Mesodermal cell (in vitro differentiated cells): ENCODE measurements around the gene COMMD4.
"Not testable (repeated sequence)": the region's sequence is repeated elsewhere in the genome, so short reads cannot be mapped to it uniquely, and the experiment has no call there.

Source experiments
- H3K27ac ChIP-seq: 2 replicates; pipeline ENCODE4 v1.7.0; 2013; ENCODE audit warnings: mild to moderate bottlenecking, low read depth, low read length, moderate library complexity; ENCODE audit not compliant: severe bottlenecking
- H3K36me3 ChIP-seq: 2 replicates; pipeline ENCODE4 v1.7.1; 2013; ENCODE audit warnings: mild to moderate bottlenecking, low read length, moderate library complexity; ENCODE audit not compliant: control insufficient read depth, insufficient read depth
- H3K4me1 ChIP-seq: one replicate; pipeline ENCODE4 v1.7.1; 2013; ENCODE audit warnings: mild to moderate bottlenecking, low read length; ENCODE audit not compliant: insufficient read depth, control insufficient read depth, poor library complexity, severe bottlenecking
- H3K4me3 ChIP-seq: 2 replicates; pipeline ENCODE4 v1.7.0; 2013; ENCODE audit warnings: low read length, control low read depth, mild to moderate bottlenecking; ENCODE audit not compliant: insufficient read depth, poor library complexity, severe bottlenecking; ENCODE audit errors: extremely low read depth
- H3K9me3 ChIP-seq: 2 replicates; pipeline ENCODE4 v1.7.1; 2013; ENCODE audit warnings: mild to moderate bottlenecking, low read length, moderate library complexity; ENCODE audit not compliant: control insufficient read depth
- WGBS, 2 experiments: methylation state at CpG; one replicate each; pipeline ENCODE4 v1.1.5; 2013; ENCODE audit warnings: missing lambda C conversion rate in 2 of 2; ENCODE audit not compliant: insufficient coverage in 2 of 2; 5-methylcytosine and 5-hydroxymethylcytosine counted together

Gene COMMD4

GRCh38 chr15:75313116-75313845 lies 22.6 kb upstream of the COMMD4 start:
- no peaks in the 10 kb centered on the region for H3K9me3 ChIP-seq
- 88 to 95% methylated on average over 10 of the region's 13 CpGs for WGBS, 2 experiments
- H3K4me3 ChIP-seq: no peak overlapping the region
- no peaks in the 10 kb centered on the region for H3K4me1 ChIP-seq
- H3K36me3 ChIP-seq: no peaks in the 10 kb centered on the region
- H3K27ac ChIP-seq: no peak overlapping the region

GRCh38 chr15:75314552-75315290 lies 21.1 kb upstream of the COMMD4 start:
- H3K27ac ChIP-seq: no peak overlapping the region
- no peaks in the 10 kb centered on the region for H3K9me3 ChIP-seq
- H3K4me3 ChIP-seq: no peak overlapping the region
- H3K4me1 ChIP-seq: no peaks in the 10 kb centered on the region
- 86 to 94% methylated on average over 5 of the region's 5 CpGs for WGBS, 2 experiments
- H3K36me3 ChIP-seq: no peaks in the 10 kb centered on the region

- H3K4me3 ChIP-seq, H3K9me3 ChIP-seq, H3K36me3 ChIP-seq, H3K27ac ChIP-seq, H3K4me1 ChIP-seq: not testable (repeated sequence)
- WGBS, 2 experiments: 82 to 100% methylated on average over 2 to 3 of the region's 5 CpGs
These were observed 16.5 kb upstream of the COMMD4 start for GRCh38 chr15:75319231-75319897.

- Histone ChIP-seq H3K4me3 (no peak overlapping the region), H3K4me1 (no peaks in the 10 kb centered on the region), H3K9me3 (no peaks in the 10 kb centered on the region), H3K27ac (no peak overlapping the region), H3K36me3 (no peaks in the 10 kb centered on the region)
- 83 to 91% methylated on average over 6 of the region's 6 CpGs for WGBS, 2 experiments
These were observed 14.2 kb upstream of the COMMD4 start for GRCh38 chr15:75321711-75322110.

- no peaks in the 10 kb centered on the region for H3K9me3 ChIP-seq
- WGBS, 2 experiments: 100% methylated on average over 1 of the region's 4 CpGs; no CpG with 5 or more reads in 1 of the 2 experiments
- H3K4me3 ChIP-seq: no peak overlapping the region
These were observed 9.9 kb upstream of the COMMD4 start for GRCh38 chr15:75325922-75326321.

GRCh38 chr15:75327005-75327404 lies 8.9 kb upstream of the COMMD4 start:
- no peak overlapping the region for H3K27ac ChIP-seq
- no peak overlapping the region for H3K4me3 ChIP-seq
- no peaks in the 10 kb centered on the region for H3K4me1 ChIP-seq
- no peaks in the 10 kb centered on the region for H3K36me3 ChIP-seq
- WGBS, 2 experiments: 82 to 95% methylated on average over 2 to 3 of the region's 4 CpGs
- no peaks in the 10 kb centered on the region for H3K9me3 ChIP-seq

More at GRCh38 chr15:75325922-75326321, 9.9 kb upstream of the COMMD4 start:
- Histone ChIP-seq H3K27ac (no peak overlapping the region), H3K4me1 (no peaks in the 10 kb centered on the region), H3K36me3 (no peaks in the 10 kb centered on the region)

GRCh38 chr15:75327491-75327890 lies 8.4 kb upstream of the COMMD4 start:
- no peaks in the 10 kb centered on the region for H3K4me1 ChIP-seq
- WGBS, 2 experiments: 83 to 95% methylated on average over 3 of the region's 3 CpGs
- no peaks in the 10 kb centered on the region for H3K36me3 ChIP-seq
- no peak overlapping the region for H3K27ac ChIP-seq
- no peaks in the 10 kb centered on the region for H3K9me3 ChIP-seq
- no peak overlapping the region for H3K4me3 ChIP-seq

- 83 to 90% methylated on average over 8 to 9 of the region's 10 CpGs for WGBS, 2 experiments
- Histone ChIP-seq H3K4me3 (no peak overlapping the region), H3K4me1 (no peaks in the 10 kb centered on the region), H3K27ac (no peak overlapping the region), H3K9me3 (no peaks in the 10 kb centered on the region), H3K36me3 (no peaks in the 10 kb centered on the region)
These were observed 7.2 kb upstream of the COMMD4 start for GRCh38 chr15:75328493-75329314.

GRCh38 chr15:75329571-75329970 lies 6.3 kb upstream of the COMMD4 start:
- 93% methylated on average over 1 to 2 of the region's 2 CpGs for WGBS, 2 experiments
- Histone ChIP-seq H3K36me3 (no peaks in the 10 kb centered on the region), H3K4me3 (no peak overlapping the region)

GRCh38 chr15:75332093-75332492 lies 3.8 kb upstream of the COMMD4 start:
- H3K27ac ChIP-seq, H3K4me1 ChIP-seq, H3K4me3 ChIP-seq, H3K36me3 ChIP-seq, H3K9me3 ChIP-seq: not testable (repeated sequence)
- 77 to 81% methylated on average over 3 to 5 of the region's 7 CpGs for WGBS, 2 experiments

More at GRCh38 chr15:75329571-75329970, 6.3 kb upstream of the COMMD4 start:
- Histone ChIP-seq H3K4me1 (no peaks in the 10 kb centered on the region), H3K27ac (no peak overlapping the region), H3K9me3 (no peaks in the 10 kb centered on the region)
